Activated CD8-positive, alpha-beta memory T cell treated with anti-CD3 and anti-CD28 coated beads for 4 hours (primary cell): Measurements from ENCODE around the gene HGFAC.

Source experiments
- DNase-seq, 2 donors: peaks; one replicate each; pipeline ENCODE4 v3.0.0-alpha.2; 2020; ENCODE audit warnings: low read depth in 2 of 2

HGFAC gene

DNA sequence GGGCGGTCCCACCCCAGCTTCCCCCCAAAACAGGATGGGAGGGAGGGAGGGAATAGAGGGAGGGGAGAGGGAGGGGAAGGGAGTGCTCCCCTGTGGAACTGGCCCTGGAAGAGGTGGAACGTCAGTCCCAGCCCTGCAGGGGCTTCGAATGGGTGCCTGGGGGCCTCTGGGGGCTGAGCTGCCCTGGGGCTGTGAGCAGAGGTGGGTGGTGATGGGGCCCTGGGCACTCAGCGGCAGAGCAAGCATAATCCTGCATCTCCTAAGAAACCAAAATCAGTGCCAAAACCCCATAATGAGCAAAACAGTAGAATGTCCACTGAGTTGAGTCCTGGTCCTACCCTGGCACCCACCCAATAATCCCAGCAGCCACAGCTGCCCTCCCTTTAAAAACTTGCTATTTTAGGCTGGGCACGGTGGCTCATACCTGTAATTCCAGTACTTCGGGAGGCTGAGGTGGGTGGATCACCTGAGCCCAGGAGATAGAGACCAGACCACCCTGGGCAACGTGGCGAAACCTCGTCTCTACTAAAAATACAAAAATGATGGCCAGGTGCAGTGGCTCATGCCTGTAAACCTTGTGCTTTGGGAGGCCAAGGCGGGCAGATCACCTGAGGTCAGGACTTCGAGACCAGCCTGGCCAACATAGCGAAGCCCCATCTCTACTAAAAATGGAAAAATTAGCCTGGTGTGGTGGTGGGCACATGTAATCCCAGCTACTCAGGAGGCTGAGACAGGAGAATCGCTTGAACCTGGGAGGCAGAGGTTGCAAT is 32.4 kb downstream of the HGFAC start:
- DNase-seq, result no peak

DNA sequence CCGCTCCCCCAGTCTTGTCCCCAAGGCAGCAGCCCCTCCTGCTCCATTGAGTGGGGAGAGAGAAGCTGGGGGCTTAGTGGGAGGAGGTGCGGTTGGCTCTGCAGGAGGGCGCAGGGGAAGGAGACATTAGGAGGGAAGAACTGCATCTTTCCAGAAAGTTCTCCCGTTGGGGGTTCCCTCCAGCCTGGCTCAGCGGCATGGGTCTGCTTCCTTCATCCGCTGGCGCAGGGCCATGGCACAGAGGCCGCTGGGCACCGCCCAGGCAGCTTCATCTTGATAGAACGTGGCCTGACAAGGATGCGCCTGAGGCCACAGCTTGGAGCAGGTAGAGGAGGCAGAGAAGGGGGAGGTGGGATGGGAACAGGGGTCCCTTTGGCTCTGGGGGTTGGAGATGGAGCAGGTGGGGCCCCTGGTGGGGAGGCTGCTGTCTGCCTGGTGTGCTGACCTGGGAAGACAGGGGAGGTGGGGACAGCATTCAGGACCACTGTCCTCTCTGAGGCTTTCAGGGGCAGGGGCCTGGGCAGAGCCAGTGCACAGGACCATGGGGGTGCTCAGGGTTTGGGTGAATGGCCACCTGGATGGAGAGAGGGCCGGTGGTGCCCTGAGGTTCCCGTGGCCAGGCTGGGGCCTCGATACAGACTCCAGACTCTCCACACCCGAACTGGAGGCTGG is 33.4 kb downstream of the HGFAC start:
- DNase-seq, result no peak

DNA sequence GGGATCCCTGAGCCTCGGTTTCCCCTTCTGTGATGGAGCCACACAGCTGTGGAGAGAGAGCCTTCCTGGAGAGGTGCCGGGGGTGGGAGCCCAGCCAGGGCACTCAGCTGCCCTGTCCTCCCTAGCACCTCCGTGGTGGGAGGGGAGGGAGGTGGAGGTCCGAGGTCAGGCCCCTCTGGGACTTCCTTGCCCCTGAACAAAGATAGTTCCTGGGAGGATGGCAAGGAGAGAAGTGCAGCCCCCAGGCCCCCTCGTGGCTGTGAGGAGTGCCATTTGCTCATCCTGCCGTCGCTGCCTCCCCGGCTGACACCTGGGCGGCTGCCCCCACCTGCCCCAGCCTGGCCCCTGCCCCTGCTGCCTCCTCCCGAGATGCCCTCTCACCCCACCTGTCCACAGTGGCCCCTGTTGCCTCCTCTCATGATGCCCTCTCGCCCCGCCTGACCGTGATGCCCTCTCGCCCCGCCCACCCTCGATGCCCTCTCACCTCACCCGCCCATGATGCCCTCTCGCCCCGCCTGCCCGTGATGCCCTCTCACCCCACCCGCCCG is 34.0 kb downstream of the HGFAC start:
- no peak for DNase-seq

DNA sequence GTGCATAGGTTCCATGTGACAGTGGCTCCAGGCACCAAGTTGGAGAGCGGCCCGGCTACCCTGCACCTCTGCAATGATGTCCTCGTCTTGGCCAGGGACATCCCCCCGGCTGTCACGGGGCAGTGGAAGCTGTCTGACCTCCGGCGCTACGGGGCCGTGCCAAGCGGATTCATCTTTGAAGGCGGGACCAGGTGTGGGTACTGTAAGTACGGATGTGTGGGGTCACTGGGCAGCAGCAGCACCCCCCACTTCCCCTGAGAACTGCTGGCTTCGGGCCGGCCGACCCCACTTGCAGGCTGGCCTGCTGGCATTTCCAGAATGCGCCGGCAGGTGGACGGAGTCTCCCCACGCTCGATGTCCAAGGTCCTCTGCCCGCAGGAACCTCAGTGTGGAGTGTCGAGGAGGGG is 34.6 kb downstream of the HGFAC start:
- no peak for DNase-seq

DNA sequence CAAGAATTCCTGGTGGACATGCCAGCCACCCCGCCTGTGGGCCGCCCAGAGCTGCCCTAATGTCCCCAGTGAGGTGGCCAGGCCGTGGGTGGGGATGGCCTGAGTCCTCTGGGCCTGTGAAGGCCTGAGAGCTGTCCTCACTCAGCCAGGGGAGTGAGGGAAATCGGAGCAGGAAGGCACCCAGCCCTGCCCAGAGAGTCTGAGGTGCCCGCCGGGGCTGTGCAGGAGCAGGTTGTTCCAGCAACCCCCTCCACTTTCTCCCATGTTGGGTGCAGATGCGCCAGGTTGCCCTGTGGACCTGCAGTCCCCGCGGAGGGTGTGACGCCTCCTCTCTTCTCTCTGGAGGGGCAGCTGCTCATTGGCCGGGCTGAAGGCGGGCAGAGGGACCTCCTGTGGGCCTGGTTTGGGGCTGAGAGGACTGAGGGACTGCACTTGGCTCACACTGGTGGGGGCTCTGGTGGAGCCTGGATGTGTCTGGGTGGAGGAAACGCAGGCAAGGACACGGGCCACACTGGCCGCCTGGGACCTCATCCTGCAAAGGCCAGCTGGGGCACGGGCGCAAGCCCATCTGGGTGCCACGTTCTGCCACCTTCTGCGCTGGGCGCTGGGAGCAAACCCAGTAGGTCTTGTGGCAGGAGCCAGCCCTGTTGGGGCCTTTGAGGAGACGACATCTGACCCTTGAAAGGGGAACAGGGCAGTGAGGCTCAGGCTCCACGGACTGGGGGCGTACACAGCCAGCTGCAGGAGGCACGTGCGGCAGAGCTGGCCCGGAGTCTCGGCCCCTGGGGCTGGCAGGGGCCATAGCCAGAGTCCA is 35.4 kb downstream of the HGFAC start:
- DNase-seq, result no peak

DNA sequence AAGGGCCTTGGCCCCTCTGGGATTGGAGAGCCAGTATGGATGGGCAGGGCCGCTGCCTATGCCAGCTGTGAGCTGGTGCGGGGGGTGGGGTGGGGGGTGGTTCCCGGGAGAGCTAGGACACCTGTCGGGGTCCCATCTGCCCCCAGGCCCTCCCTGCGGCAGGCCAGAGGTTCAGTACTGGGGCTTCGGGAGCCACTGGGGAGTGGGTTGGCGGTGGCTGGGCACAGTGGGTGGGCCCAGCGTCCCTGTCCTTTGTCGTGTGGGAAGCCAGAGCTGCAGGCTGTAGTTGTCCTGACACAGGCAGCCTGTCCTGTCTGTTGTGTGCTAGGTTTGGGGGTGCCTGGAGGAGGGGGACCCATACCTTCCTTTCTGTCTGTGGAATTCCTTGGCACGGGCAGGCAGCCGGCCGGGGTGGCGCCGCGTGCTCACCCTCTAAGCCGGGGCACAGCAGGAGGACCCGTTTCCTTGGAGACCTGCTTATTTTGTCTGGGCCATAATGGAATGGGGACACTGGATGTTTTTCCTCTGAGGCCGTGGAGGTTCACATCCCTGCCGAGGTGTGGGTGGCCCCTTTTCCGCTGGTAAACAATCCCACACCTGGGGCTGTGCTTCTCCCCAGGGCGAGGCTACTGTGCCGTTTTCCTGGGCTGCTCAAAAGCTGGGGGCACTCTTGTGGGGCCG is 36.1 kb downstream of the HGFAC start:
- DNase-seq, result no peak

DNA sequence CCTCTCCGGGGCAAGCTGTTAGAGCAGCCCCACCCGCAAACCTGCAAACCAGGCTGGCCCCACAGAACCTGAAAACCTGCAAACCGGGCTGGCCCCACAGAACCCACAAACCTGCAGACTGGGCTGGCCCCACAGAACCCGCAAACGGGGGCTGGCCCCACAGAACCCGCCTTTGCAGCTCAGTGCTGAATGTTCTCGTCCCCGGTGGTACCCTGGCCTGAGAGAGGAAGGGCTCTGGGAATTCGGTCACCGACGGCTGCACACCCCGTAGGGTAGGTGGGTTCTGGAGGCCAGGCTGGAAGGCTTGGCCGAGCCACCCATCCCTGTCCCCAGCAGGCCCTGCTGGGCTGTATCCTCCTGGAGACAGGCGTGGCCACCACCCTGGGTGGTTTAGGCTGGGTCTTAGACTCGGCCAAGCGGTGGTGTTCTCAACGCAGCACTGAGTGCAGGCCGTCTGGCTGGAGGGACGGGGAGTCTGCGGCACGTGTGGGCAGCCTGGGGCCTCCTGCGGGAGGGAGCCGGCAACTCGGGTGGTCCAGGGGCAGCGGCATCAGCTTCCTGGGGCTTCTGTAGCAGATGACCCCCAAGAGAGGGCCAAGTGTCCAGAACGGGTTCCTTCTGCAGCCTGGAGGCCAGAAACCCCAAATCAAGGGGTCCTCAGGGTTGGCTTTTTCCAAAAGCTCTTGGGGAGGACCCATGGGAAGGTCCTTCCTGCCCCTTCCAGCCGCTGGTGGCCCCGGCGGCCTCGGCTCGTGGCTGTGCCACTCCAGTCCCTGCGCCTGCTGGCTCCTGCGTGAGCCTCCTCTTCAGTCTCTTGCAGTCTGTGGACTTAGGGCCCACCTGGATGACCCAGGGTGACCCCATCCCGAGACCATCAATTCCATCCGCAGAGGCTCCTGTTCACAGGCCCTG is 36.9 kb downstream of the HGFAC start:
- DNase-seq, result no peak

DNA sequence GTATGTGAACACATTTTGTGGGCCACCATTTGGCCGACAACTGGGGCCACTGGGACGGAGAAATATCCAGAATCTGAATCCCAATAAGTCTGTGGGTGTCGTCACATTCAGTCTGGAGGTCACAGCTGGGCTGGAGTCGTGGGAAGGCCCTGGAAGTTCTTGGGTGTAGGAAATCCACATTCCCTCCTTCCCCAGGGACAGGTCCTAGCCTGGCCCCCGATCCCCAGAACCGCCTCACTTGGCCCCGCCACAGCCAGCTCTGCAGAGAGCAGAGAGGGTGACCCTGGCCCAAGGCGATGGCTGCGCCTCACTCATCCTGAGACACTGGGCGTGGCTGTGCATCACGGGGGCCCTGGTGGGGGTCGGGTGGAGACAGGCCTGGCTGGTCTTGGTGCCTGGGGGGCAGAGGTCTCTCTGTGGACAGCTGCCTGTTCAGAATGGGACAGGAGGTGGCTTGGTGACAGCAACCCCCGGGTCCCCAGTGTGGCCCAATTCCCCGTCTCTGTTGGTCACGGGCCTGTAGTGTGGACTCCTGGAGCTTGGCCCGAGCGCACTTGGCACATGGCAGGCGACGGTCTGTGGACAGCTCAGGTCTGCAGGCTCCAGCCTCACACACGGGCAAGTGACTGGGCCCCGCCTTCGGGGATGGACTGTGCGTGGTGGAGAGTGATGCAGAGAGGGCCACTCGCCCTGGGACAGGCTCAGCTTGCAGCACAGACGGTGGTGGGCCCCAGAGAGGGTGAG is 37.8 kb downstream of the HGFAC start:
- DNase-seq, result no peak

GRCh38 chr4:3480528-3481112 is 38.9 kb downstream of the HGFAC start:
- peak; percentile 23 to 40 for DNase-seq

DNA sequence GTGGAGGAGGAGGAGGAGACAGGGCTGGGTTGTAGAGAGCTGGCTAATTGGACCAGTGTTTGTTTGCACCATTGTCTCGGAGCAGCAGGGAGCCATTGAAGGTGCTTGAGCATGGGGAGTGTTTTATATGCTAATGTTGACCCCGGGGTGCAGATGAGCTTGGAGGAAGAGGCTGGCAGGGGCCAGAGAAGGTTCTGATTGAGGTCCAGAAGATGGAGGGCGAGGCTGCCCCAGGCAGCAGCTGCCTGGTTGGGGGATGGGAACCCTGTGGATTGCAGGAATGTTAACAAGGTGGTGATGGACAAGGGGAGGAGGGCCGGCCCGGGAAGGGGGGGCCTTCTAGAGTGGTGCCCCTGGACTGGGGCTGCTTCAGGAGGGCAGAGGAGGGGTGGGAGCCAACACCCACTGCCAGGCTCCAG is 39.4 kb downstream of the HGFAC start:
- no peak for DNase-seq

DNA sequence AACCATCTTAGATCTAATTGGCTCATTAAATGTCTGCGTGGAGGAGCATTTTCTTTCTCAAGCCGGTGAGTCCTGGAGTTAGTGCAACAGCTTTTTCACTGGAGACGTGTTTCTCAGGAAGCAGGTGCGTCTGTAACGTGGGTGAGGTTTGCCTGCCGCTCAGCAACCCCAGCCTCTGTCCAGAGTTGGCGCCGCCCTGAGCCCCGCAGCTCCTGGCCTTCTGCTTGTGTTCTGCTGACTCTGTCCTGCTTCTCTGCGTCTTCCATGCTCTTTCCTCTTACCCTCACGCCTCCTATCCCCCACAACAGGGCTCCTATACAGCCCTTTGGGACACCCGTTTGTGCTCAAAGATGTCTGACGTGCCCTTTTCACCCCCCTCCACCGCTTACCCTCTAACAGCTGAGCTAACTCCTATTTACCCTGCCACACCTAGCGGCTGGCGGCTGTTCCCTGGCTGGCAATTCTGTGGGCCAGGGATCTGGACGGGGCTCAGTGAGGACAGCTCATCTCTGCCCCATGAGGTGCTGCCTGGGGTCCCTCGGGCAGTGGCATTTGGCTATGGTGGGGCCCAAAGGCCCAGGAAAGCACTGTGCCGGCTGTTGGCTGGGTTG is 40.1 kb downstream of the HGFAC start:
- DNase-seq, result no peak

DNA sequence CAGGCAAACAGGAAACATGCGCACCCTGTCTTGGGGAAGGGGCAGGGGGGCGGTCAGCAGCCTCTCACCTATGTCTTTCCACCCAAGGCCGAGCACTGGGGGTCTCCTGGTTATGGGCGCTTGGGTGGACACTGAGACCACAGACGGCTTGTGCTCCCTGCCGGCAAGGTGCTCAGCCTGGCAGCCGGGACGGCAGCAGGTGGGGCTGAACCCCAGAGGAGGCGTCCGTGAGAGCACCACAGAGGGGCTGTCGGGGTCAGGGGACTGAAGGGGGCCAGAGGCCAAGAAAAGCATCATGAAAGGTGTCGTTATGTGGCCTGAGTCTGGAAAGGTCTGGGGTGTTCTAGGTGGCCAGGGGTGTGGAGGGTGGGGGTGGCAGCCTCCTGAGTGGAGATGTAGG is 40.9 kb downstream of the HGFAC start:
- DNase-seq, result no peak

- DNase-seq, result no peak
These were observed 41.7 kb downstream of the HGFAC start for GRCh38 chr4:3483471-3483921.

- no peak for DNase-seq
These were observed 42.5 kb downstream of the HGFAC start for GRCh38 chr4:3484057-3484973.

DNA sequence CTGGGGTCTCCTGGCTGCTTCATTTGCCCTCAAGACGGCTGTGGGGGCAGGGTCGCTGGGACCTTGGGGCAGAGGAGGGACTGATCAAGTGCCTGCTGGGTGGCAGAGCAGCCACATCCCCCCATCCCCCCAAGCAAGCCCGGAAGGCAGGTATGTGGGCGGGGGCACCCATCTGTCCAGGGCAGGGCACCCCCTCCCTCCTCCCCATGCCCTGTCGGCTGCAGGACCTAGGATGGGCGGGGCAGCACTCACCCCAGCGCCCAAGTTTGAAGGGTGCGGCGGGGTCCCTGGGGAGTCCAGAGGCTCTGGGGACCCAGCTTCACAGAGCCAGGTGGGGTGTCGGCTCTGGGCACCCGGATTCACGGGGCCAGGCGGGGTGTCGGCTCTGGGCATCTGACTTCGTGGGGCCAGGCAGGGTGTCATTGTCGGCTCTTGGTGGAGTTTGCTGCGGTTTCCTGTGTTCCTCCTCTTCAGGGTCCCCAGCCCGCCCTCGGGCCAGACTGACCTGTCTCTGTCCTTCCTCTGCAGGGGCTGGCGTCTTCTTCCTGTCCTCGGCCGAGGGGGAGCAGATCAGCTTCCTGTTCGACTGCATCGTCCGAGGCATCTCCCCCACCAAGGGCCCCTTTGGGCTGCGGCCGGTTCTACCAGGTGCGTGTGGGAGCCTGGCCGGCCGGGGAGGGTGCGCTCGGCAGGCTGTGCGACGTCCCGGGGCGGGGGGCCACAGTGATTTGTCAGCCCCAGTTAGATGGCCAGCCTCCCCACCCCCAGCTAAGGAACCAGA is 43.4 kb downstream of the HGFAC start:
- DNase-seq, result no peak

- DNase-seq, result no peak
These were observed 44.2 kb downstream of the HGFAC start for GRCh38 chr4:3485886-3486540.
